ENCODE data around the gene DUSP23.

DUSP23 gene

GRCh38 chr1:159786966-159787365, 6.2 kb downstream of the DUSP23 start:
- DNase-seq, result no peak

GRCh38 chr1:159790237-159790917, 9.6 kb downstream of the DUSP23 start:
- DNase-seq, result peak; percentile 34

DNA sequence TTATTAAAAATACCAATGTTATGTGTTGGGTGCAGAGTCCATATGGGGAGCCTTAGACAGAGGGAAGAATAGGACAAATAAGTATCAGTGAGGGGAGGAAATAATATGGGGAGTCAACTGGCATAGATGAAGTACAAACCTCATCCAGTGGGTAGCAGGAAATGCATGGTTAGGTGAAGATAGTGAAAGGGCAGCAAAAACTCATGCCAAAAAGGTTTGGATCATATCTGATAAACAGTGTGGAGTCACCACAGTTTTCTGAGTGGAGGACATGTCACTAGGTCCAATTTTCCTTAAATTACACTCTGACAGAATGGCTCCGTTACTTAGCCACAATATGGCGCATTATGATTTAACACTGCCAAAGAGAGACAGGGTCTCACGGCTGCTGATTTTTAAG, 10.3 kb downstream of the DUSP23 start:
- DNase-seq, result no peak

DNA sequence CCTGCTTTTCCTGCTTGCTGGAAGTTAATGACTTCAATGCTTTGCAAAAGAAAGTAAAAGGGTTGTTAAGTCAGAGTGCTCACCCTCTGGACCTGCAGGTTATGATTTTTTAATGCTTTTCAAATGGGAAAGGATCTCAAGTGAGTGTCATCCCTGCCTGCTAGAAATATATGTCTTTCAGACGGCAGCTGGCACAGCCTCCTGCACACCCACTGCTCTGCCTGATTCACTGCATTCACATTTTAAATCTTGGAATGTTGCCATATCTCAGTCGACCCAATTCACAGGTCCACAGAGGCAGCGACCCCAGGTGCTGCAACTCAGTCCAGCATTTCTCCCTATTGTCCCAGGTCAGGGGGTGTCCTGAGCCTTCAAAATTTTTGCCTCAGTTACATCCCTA, 10.7 kb downstream of the DUSP23 start:
- DNase-seq, result no peak

- DNase-seq, result no peak
Measured at GRCh38 chr1:159795534-159795933, 14.8 kb downstream of the DUSP23 start.

DNA sequence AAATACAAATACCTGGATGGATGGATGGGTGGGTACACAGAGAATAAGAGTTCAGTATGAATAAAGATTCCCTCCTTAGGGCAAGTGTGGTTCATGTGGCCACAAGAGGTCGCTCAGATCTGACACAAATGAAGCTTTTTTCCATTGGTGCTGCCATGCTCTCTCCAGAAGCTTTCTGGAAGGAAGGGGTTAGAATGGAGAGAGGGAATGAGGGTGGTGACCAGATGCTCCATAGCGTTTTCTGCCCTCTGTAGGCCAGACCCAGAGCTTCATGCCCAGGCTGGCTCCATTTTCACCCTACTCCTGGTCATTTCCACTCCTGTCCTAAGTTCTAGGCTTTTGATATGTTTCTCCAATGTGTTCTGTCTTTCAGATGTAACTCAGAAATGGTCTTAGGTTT, 18.1 kb downstream of the DUSP23 start:
- peak; percentile 49 for DNase-seq

GRCh38 chr1:159799446-159799985, 18.8 kb downstream of the DUSP23 start:
- DNase-seq, result no peak

DNA sequence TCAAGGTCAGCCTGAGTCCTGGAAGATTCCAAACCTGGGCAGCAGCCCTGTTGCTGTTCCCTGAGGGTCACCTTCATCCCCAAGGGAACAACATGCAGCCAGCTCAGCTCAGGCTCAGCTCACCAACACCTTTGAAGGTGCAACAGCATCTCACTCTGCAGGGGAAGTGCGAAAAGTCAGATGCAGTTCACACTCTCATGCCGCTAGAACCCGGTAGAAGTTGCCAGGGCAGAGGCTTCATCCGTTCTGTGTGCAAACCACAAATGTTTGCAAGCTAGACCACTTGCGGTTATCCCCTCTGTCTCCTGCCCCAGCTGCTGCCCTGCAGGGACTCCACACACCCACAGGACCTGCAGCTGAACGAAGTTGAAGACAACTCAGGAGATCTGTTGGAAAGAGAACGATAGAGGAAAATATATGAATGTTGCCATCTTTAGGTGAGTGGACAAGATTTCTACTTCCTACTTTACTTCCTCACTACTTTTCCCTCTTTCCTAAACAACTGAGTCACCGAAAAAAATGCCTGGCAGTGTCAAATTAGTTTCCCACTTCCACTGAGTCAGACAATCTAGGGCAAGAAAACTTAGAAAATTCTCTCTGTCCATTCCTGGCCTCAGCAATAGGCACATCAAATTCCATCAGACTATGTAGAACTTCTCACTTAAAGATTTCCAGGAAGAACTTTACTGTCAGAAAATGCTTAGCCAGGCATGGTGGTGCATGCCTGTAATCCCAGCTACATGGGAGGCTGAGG, 19.6 kb downstream of the DUSP23 start:
- peak; percentile 52 for DNase-seq

- no peak for DNase-seq
Measured at GRCh38 chr1:159802111-159802510, 21.3 kb downstream of the DUSP23 start, which contains the start of gene FCRL6. TSS of gene FCRL6 (plus strand) at chr1:159802360. CDS start at chr1:159802425, 65 bp downstream.

DNA sequence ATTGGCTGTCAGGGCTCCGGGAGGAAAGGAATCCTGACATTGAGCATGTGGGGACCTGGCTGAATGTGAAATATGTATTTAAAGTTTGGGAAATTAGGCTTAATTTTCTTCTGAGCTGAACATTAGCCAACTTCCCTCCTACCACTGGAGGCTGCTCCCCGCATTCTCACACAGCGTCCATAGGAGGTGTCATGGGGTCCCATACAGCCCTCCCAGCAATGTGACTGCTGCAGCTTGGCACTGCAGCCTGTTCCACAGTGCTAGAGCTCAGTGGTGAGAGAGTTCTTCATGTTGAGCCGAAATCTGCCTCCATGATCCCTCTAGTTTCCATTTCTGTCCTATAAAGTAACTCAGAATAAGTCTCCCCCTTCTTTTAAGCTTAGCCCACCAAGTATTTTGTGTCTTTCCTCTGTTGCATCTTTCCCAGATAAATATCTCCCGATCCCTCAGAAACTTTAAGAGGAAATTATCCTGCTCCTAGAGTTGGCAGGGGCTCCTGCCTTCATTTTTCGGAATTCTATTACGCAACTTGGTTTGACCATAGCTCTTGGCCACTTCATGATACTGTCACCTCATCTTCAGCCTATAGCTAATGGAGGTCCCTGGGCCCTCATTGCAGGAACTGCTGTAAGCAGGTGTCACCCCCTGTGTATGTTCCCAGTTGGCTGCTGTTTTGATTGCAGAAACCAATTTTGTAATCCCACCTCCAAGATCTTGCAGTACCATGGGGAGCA, 23.4 kb downstream of the DUSP23 start:
- DNase-seq, result no peak

- no peak for DNase-seq
Measured at GRCh38 chr1:159804924-159805323, 24.2 kb downstream of the DUSP23 start.

DNA sequence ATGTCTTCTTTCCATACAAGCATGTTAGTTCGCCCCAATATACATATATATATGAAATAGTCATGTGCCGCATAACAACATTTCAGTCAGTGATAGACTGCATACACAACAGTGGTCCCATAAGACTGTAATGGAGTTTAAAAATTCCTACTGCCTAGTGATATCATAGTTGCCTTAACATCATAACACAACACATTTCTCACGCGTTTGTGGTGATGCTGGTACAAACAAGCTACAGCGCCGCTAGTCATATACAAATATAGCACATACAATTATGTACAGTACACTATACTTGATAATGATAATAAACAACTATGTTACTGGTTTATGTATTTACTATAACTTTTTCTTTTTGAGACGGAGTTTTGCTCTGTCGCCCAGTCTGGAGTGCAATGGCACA, 35.2 kb downstream of the DUSP23 start:
- no peak for DNase-seq

DNA sequence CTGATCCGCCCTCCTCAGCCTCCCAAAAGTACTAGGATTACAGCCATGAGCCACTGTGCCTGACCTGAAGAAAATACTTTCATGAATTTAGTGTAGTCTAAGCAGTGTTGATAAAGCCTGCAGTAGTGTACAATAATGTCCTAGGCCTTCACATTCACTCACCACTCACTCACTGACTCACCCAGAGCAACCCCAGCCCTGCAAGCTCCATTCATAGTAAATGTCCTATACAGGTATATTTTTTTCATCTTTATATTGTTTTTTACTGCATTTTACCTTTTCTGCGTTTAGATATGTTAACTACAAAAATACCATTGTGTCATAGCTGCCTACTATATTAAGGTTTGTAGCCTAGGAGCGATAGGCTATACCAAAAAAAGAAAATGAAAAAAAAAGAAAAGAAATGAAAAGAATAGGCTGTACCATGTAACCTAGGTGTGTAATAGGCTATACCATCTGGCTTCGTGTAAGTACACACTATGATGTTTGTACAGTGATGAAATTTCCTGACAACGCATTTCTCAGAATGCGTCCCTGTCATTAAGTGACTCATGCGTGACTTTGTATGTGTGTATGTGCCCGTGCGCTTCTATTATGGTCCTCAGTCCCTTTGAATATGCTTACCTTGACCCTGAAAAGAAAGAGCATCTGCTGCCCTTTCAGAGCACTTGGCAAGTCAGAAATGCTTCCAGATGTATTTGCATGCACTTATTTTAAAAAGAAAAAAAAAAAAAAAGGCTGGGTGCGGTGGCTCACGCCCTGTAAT, 36.7 kb downstream of the DUSP23 start:
- no peak for DNase-seq

DNA sequence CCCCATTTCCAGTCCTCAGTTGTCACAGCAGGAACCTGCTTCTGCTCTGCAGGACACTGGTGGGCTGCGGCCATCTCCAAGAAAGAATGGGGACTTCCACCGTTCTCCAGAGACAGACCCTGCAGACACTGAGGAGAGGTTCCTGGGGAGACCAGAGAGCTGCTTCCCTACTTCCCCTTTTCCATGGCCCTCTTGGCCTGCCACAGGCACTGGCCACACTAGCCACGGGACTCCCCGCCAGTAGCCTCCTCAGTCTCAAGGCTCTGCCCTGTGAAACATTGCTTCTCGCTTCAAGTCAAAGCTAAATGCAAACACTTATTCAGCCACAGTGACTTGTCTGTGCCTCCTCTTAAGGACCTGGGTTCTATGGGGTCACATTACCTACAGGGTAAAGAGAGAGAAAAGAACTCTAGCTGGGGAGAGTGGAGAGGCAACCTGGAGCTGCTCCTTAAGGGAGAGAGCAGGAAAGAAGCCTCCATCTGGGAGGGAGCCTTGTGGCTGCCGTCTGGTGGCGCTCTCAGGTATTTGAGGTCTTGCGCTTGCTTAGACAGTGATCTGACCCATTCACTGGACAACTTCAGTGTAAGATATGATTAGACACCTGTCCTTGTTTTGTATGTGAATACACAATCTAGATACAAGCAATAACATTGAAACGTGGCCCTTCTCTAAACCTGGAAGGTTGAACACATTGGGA, 40.6 kb downstream of the DUSP23 start:
- DNase-seq, result no peak

- no peak for DNase-seq
Measured at GRCh38 chr1:159823406-159823805, 42.6 kb downstream of the DUSP23 start.

GRCh38 chr1:159825564-159825963, 44.8 kb downstream of the DUSP23 start:
- DNase-seq, result peak; percentile 39

GRCh38 chr1:159826441-159827101, 45.8 kb downstream of the DUSP23 start, which contains the start of gene SLAMF8:
TSS of gene SLAMF8 (plus strand) at chr1:159826873. CDS start at chr1:159826899, 26 bp downstream.
- peak; percentile 81 for DNase-seq

DNA sequence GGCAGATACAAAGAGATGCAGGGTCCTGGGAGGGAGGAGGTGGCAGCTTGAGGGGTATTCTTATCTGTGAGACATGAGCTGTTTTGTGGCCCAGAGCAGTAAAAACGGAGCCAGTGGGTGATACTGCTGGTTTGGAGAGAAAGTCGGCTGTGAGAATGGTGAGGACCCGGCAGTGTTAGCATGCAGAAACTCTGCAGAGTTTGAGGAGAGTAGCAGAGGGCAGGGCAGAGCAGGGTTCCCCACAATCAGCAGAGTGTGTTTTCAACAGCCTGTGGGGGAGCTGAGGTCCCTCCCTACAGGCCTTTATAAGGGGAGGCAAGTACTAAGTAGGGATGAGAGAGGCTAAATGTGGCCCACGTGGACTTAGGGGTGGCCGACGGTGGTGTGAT, 46.3 kb downstream of the DUSP23 start:
- no peak for DNase-seq

DNA sequence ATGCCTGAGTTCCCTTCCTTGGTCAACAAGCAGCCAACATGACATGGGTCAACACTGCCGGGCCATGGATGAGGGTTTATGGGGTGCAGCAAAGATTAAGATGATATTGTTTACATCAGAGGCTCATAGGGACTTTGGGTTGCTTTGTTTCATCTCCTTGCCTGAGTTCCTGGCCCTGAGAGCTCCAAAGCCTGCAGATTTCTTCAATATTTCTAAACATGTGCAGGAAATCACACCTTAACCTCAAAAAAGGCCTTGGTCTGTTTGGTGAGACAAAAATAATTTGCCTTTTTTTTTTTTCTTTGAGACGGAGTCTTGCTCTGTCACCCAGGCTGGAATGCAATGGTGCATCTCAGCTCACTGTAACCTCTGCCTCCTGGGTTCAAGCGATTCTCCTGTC, 46.8 kb downstream of the DUSP23 start:
- peak; percentile 54 for DNase-seq

- no peak for DNase-seq
Measured at GRCh38 chr1:159828176-159828575, 47.4 kb downstream of the DUSP23 start.

GRCh38 chr1:159828581-159829272, 48.0 kb downstream of the DUSP23 start:
- DNase-seq, result no peak
